Fibroblast of lung (primary cell): ENCODE measurements around the gene NEK6.

Experiments used
- CTCF ChIP-seq, 2 donors: IDR thresholded peaks in 1 of 2; conservative IDR thresholded peaks in 1 of 2; 1 replicate in 1 of 2; 2 replicates in 1 of 2; pipeline ENCODE4 v1.5.1; 2011 to 2012; ENCODE audit warnings: low read length in 2 of 2, control low read depth in 1 of 2, inconsistent platforms in 1 of 2, low read depth in 1 of 2, mild to moderate bottlenecking in 1 of 2
- EZH2 ChIP-seq: IDR thresholded peaks from 2 replicates; pipeline ENCODE4 v1.5.1; 2012; ENCODE audit warnings: low read length, control low read depth, mild to moderate bottlenecking; ENCODE audit errors: missing control alignments

- TF ChIP-seq CTCF (conservative IDR thresholded peaks at IDR 0.05 in 1 of 2, IDR thresholded peaks at IDR 0.05 in 1 of 2; ENCODE audit: low read depth in 1 of 2, low read length in 2 of 2), result no peak
- TF ChIP-seq EZH2, result no peak
Measured at GRCh38 chr9:124225945-124226344, 31.8 kb upstream of the NEK6 start.
